Endodermal cell (in vitro differentiated cells): Measurements from ENCODE around the gene AQR. TPM values are rescaled to one million over a fixed set of nuclear protein-coding genes. Genes with fewer than 3 reads are reported as not detected.
A peak's percentile ranks its signal among the peaks of the same experiment; 100 is the strongest.

Source experiments
- DNase-seq: peaks from one replicate; pipeline ENCODE4 v3.0.0-alpha.2; 2017
- H3K27ac ChIP-seq: 2 replicates; pipeline ENCODE4 v1.5.1; 2013; ENCODE audit warnings: mild to moderate bottlenecking, low read depth, low read length, moderate library complexity
- H3K27me3 ChIP-seq: 2 replicates; pipeline ENCODE4 v1.6.1; 2013; ENCODE audit warnings: mild to moderate bottlenecking, low read length, moderate library complexity; ENCODE audit not compliant: insufficient read depth, control insufficient read depth, poor library complexity, severe bottlenecking
- H3K36me3 ChIP-seq: 2 replicates; pipeline ENCODE4 v1.7.0; 2013; ENCODE audit warnings: mild to moderate bottlenecking, low read length, moderate library complexity; ENCODE audit not compliant: control insufficient read depth, insufficient read depth
- H3K4me1 ChIP-seq: one replicate; pipeline ENCODE4 v1.7.0; 2013; ENCODE audit warnings: low read length; ENCODE audit not compliant: control insufficient read depth, insufficient read depth
- H3K4me3 ChIP-seq: 2 replicates; pipeline ENCODE4 v1.5.1; 2013; ENCODE audit warnings: mild to moderate bottlenecking, low read length, moderate library complexity
- H3K9ac ChIP-seq: 2 replicates; pipeline ENCODE4 v1.6.1; 2013; ENCODE audit warnings: mild to moderate bottlenecking, low read length, moderate library complexity; ENCODE audit not compliant: poor library complexity, severe bottlenecking; ENCODE audit errors: extremely low read depth
- H3K9me3 ChIP-seq: 2 replicates; pipeline ENCODE4 v1.6.1; 2013; ENCODE audit warnings: mild to moderate bottlenecking, low read length, moderate library complexity; ENCODE audit not compliant: control insufficient read depth
- H3K27ac Mint-ChIP-seq: 2 replicates; pipeline ENCODE4 v1.8.0; 2020; ENCODE audit warnings: mixed read lengths
- H3K27me3 Mint-ChIP-seq: 2 replicates; pipeline ENCODE4 v1.8.0; 2021; ENCODE audit warnings: mild to moderate bottlenecking, mixed read lengths; ENCODE audit not compliant: insufficient read depth
- H3K36me3 Mint-ChIP-seq: 2 replicates; pipeline ENCODE4 v1.8.0; 2020; ENCODE audit warnings: low read depth, mixed read lengths
- H3K4me1 Mint-ChIP-seq: 2 replicates; pipeline ENCODE4 v1.8.0; 2020; ENCODE audit warnings: mixed read lengths
- H3K4me3 Mint-ChIP-seq: 2 replicates; pipeline ENCODE4 v1.8.0; 2020; ENCODE audit warnings: mild to moderate bottlenecking, moderate library complexity, mixed read lengths
- H3K9me3 Mint-ChIP-seq: 2 replicates; pipeline ENCODE4 v1.8.0; 2020; ENCODE audit warnings: mild to moderate bottlenecking, mixed read lengths
- CTCF ChIP-seq: fragments of 200-600 bp; sonication (generic); conservative IDR thresholded peaks from 2 replicates; pipeline ENCODE4 v1.5.0; 2021; ENCODE audit warnings: antibody characterized with exemption, mild to moderate bottlenecking
- WGBS, 2 experiments: methylation state at CpG; one replicate each; pipeline versions ENCODE4 v1.1.5 to v1.1.7; 2013; ENCODE audit warnings: missing lambda C conversion rate in 2 of 2, mixed read lengths in 1 of 2; ENCODE audit not compliant: insufficient coverage in 1 of 2, insufficient read length in 1 of 2; 5-methylcytosine and 5-hydroxymethylcytosine counted together
- total RNA-seq, 2 donors: library from RNA; stranded (reverse); fragmentation: NEBNext Ultra II Directional in 1 of 2; extraction: Animal tissue kit (Norgen Biotek cat#: 25700) in 1 of 2; gene quantifications; 2 replicates in 1 of 2; 3 replicates in 1 of 2; pipeline ENCODE4 v1.2.1, GENCODE V29; 2021

Gene AQR
- total RNA-seq, 2 donors from 2014 or later = 48.8 to 49.6 TPM

- no peaks in the 10 kb centered on the region for H3K27me3 ChIP-seq
- no peak for DNase-seq
- H3K36me3 ChIP-seq = peaks cover 51% of the 10 kb centered on the region
- no peak overlapping the region for H3K9ac ChIP-seq
- peaks cover 27% of the 10 kb centered on the region for H3K4me1 Mint-ChIP-seq
- H3K4me1 ChIP-seq = no peaks in the 10 kb centered on the region
- H3K9me3 ChIP-seq = no peaks in the 10 kb centered on the region
- H3K4me3 Mint-ChIP-seq = peak overlapping the region; percentile 94
- H3K9me3 Mint-ChIP-seq = no peaks in the 10 kb centered on the region
- H3K27ac Mint-ChIP-seq = peak overlapping the region; percentile 76
- peaks cover 38% of the 10 kb centered on the region for H3K36me3 Mint-ChIP-seq
- no peaks in the 10 kb centered on the region for H3K27me3 Mint-ChIP-seq
- WGBS, 2 experiments = 90 to 92% methylated on average over 9 of the region's 9 CpGs
- H3K4me3 ChIP-seq = peak overlapping the region; percentile 62
- TF ChIP-seq CTCF = no peak
- H3K27ac ChIP-seq = no peak overlapping the region
Observed at GRCh38 chr15:34984889-34985630, 15.5 kb upstream of the AQR start.

- H3K4me3 ChIP-seq = peak overlapping the region; percentile 37
- H3K27ac ChIP-seq = no peak overlapping the region
- no peaks in the 10 kb centered on the region for H3K9me3 ChIP-seq
- Mint-ChIP-seq H3K36me3 (peaks cover 15% of the 10 kb centered on the region), H3K4me1 (peaks cover 18% of the 10 kb centered on the region), H3K9me3 (no peaks in the 10 kb centered on the region), H3K4me3 (no peak overlapping the region), H3K27ac (no peak overlapping the region), H3K27me3 (no peaks in the 10 kb centered on the region)
- peaks cover 23% of the 10 kb centered on the region for H3K36me3 ChIP-seq
- 50 to 61% methylated on average over 1 to 2 of the region's 2 CpGs for WGBS, 2 experiments
- peaks cover 3% of the 10 kb centered on the region for H3K4me1 ChIP-seq
- H3K27me3 ChIP-seq = no peaks in the 10 kb centered on the region
- no peak overlapping the region for H3K9ac ChIP-seq
- TF ChIP-seq CTCF = no peak
- no peak for DNase-seq
Observed at GRCh38 chr15:34976743-34977142, 7.2 kb upstream of the AQR start.

GRCh38 chr15:34976073-34976472 lies 6.5 kb upstream of the AQR start:
- Histone ChIP-seq H3K27me3 (no peaks in the 10 kb centered on the region), H3K36me3 (peaks cover 16% of the 10 kb centered on the region), H3K4me3 (peak overlapping the region; percentile 37), H3K9me3 (no peaks in the 10 kb centered on the region), H3K4me1 (peaks cover 3% of the 10 kb centered on the region), H3K27ac (no peak overlapping the region), H3K9ac (no peak overlapping the region)
- Mint-ChIP-seq H3K4me1 (peaks cover 18% of the 10 kb centered on the region), H3K9me3 (no peaks in the 10 kb centered on the region), H3K4me3 (no peak overlapping the region), H3K36me3 (peaks cover 8% of the 10 kb centered on the region), H3K27me3 (no peaks in the 10 kb centered on the region), H3K27ac (no peak overlapping the region)
- TF ChIP-seq CTCF = no peak
- WGBS, 2 experiments = 81 to 100% methylated on average over 1 to 2 of the region's 2 CpGs
- DNase-seq = peak; percentile 57
